Neural progenitor cell (in vitro differentiated cells): Measurements from ENCODE around the gene LGR6.

Experiments
- EZH2 ChIP-seq: fragments of 200-600 bp; sonication (generic); IDR thresholded peaks from 2 replicates; pipeline ENCODE4 v1.6.1; 2017; ENCODE audit warnings: antibody characterized with exemption, mild to moderate bottlenecking, moderate library complexity
- TF ChIP-seq, protein P1 (sequence below): fragments of 200-600 bp; sonication (generic); IDR thresholded peaks from 2 replicates; pipeline ENCODE4 v1.5.1; 2017; ENCODE audit warnings: antibody characterized with exemption, mild to moderate bottlenecking

DNA sequence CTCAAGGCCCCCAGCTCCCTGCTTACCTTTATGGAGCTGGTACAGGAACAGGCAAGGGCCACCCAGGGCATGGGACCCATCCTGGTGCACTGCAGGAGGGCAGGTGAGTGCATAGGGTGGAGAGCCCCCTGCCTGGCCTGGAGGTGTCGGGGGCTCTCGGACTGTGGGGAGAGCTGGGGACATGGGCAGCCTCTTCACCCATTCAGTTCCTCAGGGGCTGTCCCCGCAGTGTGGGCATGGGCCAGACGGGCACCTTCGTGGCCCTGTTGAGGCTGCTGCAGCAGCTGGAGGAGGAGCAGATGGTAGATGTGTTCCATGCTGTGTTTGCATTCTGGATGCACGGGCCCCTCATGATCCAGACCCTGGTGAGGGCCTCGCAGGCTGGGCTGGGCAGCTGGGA lies 7.3 kb upstream of the LGR6 start:
- TF ChIP-seq, protein P1, sequence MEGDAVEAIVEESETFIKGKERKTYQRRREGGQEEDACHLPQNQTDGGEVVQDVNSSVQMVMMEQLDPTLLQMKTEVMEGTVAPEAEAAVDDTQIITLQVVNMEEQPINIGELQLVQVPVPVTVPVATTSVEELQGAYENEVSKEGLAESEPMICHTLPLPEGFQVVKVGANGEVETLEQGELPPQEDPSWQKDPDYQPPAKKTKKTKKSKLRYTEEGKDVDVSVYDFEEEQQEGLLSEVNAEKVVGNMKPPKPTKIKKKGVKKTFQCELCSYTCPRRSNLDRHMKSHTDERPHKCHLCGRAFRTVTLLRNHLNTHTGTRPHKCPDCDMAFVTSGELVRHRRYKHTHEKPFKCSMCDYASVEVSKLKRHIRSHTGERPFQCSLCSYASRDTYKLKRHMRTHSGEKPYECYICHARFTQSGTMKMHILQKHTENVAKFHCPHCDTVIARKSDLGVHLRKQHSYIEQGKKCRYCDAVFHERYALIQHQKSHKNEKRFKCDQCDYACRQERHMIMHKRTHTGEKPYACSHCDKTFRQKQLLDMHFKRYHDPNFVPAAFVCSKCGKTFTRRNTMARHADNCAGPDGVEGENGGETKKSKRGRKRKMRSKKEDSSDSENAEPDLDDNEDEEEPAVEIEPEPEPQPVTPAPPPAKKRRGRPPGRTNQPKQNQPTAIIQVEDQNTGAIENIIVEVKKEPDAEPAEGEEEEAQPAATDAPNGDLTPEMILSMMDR: no peak
- TF ChIP-seq EZH2: no peak
